IMR-90 (cell line): ENCODE results near the gene TLR10. TPM values are rescaled to one million over a fixed set of nuclear protein-coding genes. Genes with fewer than 3 reads are reported as not detected.

Source experiments
- ATAC-seq: fragments of 200-7000 bp; cut with Tn5 transposase; 2 replicates; pipeline ENCODE4 v1.9.1; 2020; ENCODE audit warnings: low read depth, mild to moderate bottlenecking, moderate library complexity
- BruUV-seq: library from RNA; stranded (reverse); fragments of 400-500 nt; replicated peaks from 2 replicates; lab custom pipeline; 2021; lab: Mats Ljungman, UMichigan
- CTCF ChIA-PET: fragments of 300-600 bp; formaldehyde crosslinking; extraction: SDS; loops from one replicate; lab custom pipeline; 2021; ENCODE audit warnings: antibody characterized with exemption; lab: Yijun Ruan, JAX
- POLR2A ChIA-PET: fragments of 300-600 bp; sonication (Branson Sonifier 250); formaldehyde crosslinking; loops from one replicate; lab custom pipeline; 2022; ENCODE audit warnings: antibody characterized with exemption; ENCODE audit not compliant: unreplicated experiment; lab: Charles Lee
- DNase-seq: peaks from one replicate; pipeline ENCODE4 v3.0.0; 2013
- H2AFZ ChIP-seq: replicated peaks from 2 replicates; pipeline ENCODE3; 2013; ENCODE audit warnings: low read length, mild to moderate bottlenecking; ENCODE audit not compliant: poor library complexity
- H2AK5ac ChIP-seq: 2 replicates; pipeline ENCODE4 v1.6.1; 2013; ENCODE audit warnings: low read depth, low read length, inconsistent platforms
- H2AK9ac ChIP-seq: replicated peaks from 2 replicates; pipeline ENCODE3; 2013; ENCODE audit warnings: mild to moderate bottlenecking, low read depth, low read length, moderate library complexity; ENCODE audit not compliant: poor library complexity
- H2BK120ac ChIP-seq: 2 replicates; pipeline ENCODE4 v1.6.1; 2013; ENCODE audit warnings: low read depth, low read length, inconsistent platforms
- H2BK15ac ChIP-seq: 3 replicates; pipeline ENCODE4 v1.6.1; 2013; ENCODE audit warnings: low read depth, low read length, inconsistent platforms
- H2BK20ac ChIP-seq: 2 replicates; pipeline ENCODE4 v1.6.1; 2013; ENCODE audit warnings: low read depth, mild to moderate bottlenecking, inconsistent platforms, low read length, moderate library complexity
- H2BK5ac ChIP-seq: 2 replicates; pipeline ENCODE4 v1.6.1; 2013; ENCODE audit warnings: mild to moderate bottlenecking, low read depth, low read length, inconsistent platforms; ENCODE audit not compliant: poor library complexity, severe bottlenecking
- H3K14ac ChIP-seq: replicated peaks from 2 replicates; pipeline ENCODE4 v1.6.1; 2013; ENCODE audit warnings: low read depth, low read length, inconsistent platforms
- H3K18ac ChIP-seq: 2 replicates; pipeline ENCODE4 v1.6.1; 2013; ENCODE audit warnings: low read depth, low read length, control low read depth
- H3K23ac ChIP-seq: 2 replicates; pipeline ENCODE4 v1.6.1; 2013; ENCODE audit warnings: low read depth, low read length, inconsistent platforms
- H3K27ac ChIP-seq: 2 replicates; pipeline ENCODE4 v1.5.1; 2013; ENCODE audit warnings: mild to moderate bottlenecking, control low read depth, low read length; ENCODE audit not compliant: insufficient read depth
- H3K27me3 ChIP-seq: 2 replicates; pipeline ENCODE4 v1.6.1; 2013; ENCODE audit warnings: low read length; ENCODE audit not compliant: control insufficient read depth, insufficient read depth
- H3K36me3 ChIP-seq: 2 replicates; pipeline ENCODE4 v1.6.1; 2013; ENCODE audit warnings: low read length, mixed read lengths; ENCODE audit not compliant: control insufficient read depth, insufficient read depth
- H3K4ac ChIP-seq: 2 replicates; pipeline ENCODE4 v1.6.1; 2013; ENCODE audit warnings: low read depth, low read length, inconsistent platforms
- H3K4me1 ChIP-seq: 2 replicates; pipeline ENCODE4 v1.6.1; 2013; ENCODE audit warnings: low read length, mixed read lengths; ENCODE audit not compliant: control insufficient read depth, insufficient read depth
- H3K4me2 ChIP-seq: 2 replicates; pipeline ENCODE4 v1.6.1; 2013; ENCODE audit warnings: low read depth, mild to moderate bottlenecking, control low read depth, low read length, moderate library complexity
- H3K4me3 ChIP-seq: 2 replicates; pipeline ENCODE4 v1.5.1; 2013; ENCODE audit warnings: low read depth, mild to moderate bottlenecking, control low read depth, low read length, moderate library complexity; ENCODE audit not compliant: insufficient read depth
- H3K56ac ChIP-seq: 2 replicates; pipeline ENCODE4 v1.6.1; 2013; ENCODE audit warnings: low read length, inconsistent platforms; ENCODE audit not compliant: insufficient read depth; ENCODE audit errors: extremely low read depth
- H3K79me1 ChIP-seq, 2 experiments: 2 replicates each; pipeline ENCODE4 v1.6.1; 2013; ENCODE audit warnings: low read length in 2 of 2, inconsistent platforms in 1 of 2, low read depth in 1 of 2
- H3K9ac ChIP-seq: 2 replicates; pipeline ENCODE4 v1.6.1; 2013; ENCODE audit warnings: low read depth, low read length, control low read depth
- H3K9me1 ChIP-seq: 2 replicates; pipeline ENCODE4 v1.6.1; 2013; ENCODE audit warnings: low read length, inconsistent platforms; ENCODE audit not compliant: insufficient read depth
- H3K9me3 ChIP-seq: 2 replicates; pipeline ENCODE4 v1.6.1; 2013; ENCODE audit warnings: low read length; ENCODE audit not compliant: control insufficient read depth, insufficient read depth
- H4K20me1 ChIP-seq: 2 replicates; pipeline ENCODE4 v1.6.1; 2013; ENCODE audit warnings: low read length, inconsistent platforms; ENCODE audit not compliant: insufficient read depth
- H4K5ac ChIP-seq: 2 replicates; pipeline ENCODE4 v1.6.1; 2013; ENCODE audit warnings: mild to moderate bottlenecking, low read depth, low read length, control low read depth
- H4K8ac ChIP-seq, 2 experiments: 2 replicates each; pipeline ENCODE4 v1.6.1; 2013; ENCODE audit warnings: low read depth in 2 of 2, low read length in 2 of 2, control low read depth in 1 of 2, inconsistent platforms in 1 of 2
- H4K91ac ChIP-seq: 2 replicates; pipeline ENCODE4 v1.6.1; 2013; ENCODE audit warnings: low read depth, low read length, inconsistent platforms; ENCODE audit not compliant: insufficient read depth
- BHLHE40 ChIP-seq: fragments of 150-350 bp; IDR thresholded peaks from 2 replicates; pipeline ENCODE4 v1.6.1; 2016; ENCODE audit warnings: mild to moderate bottlenecking, low read depth, low read length
- CEBPB ChIP-seq: IDR thresholded peaks from 2 replicates; pipeline ENCODE4 v1.6.1; 2012; ENCODE audit warnings: low read depth, low read length, improper control_type of control experiment
- CHD1 ChIP-seq: IDR thresholded peaks from 2 replicates; pipeline ENCODE4 v1.6.1; 2012; ENCODE audit warnings: low read depth, low read length, improper control_type of control experiment
- CTCF ChIP-seq: conservative IDR thresholded peaks from 2 replicates; pipeline ENCODE4 v1.5.1; 2012; ENCODE audit warnings: mild to moderate bottlenecking, low read depth, low read length, improper control_type of control experiment
- ELK1 ChIP-seq: fragments of 150-350 bp; IDR thresholded peaks from 2 replicates; pipeline ENCODE4 v1.6.1; 2016; ENCODE audit warnings: low read depth, mild to moderate bottlenecking, low read length, moderate library complexity, borderline replicate concordance
- FOS ChIP-seq: fragments of 150-350 bp; IDR thresholded peaks from 2 replicates; pipeline ENCODE4 v1.6.1; 2016; ENCODE audit warnings: low read depth, low read length
- MAFK ChIP-seq: IDR thresholded peaks from 2 replicates; pipeline ENCODE4 v1.6.1; 2012; ENCODE audit warnings: low read depth, low read length, improper control_type of control experiment
- MAZ ChIP-seq: IDR thresholded peaks from 2 replicates; pipeline ENCODE4 v1.6.1; 2012; ENCODE audit warnings: low read depth, mild to moderate bottlenecking, low read length, improper control_type of control experiment, moderate library complexity, borderline replicate concordance
- MXI1 ChIP-seq: IDR thresholded peaks from 2 replicates; pipeline ENCODE4 v1.6.1; 2012; ENCODE audit warnings: low read depth, mild to moderate bottlenecking, low read length, moderate library complexity, borderline replicate concordance
- NFE2L2 ChIP-seq: fragments of 150-350 bp; IDR thresholded peaks from 2 replicates; pipeline ENCODE4 v1.6.1; 2016; ENCODE audit warnings: low read depth, mild to moderate bottlenecking, low read length
- POLR2A ChIP-seq: IDR thresholded peaks from 2 replicates; pipeline ENCODE4 v1.6.1; 2012; ENCODE audit warnings: mild to moderate bottlenecking, low read depth, low read length
- RAD21 ChIP-seq: IDR thresholded peaks from 2 replicates; pipeline ENCODE4 v1.6.1; 2012; ENCODE audit warnings: low read length, improper control_type of control experiment
- RCOR1 ChIP-seq: IDR thresholded peaks from 2 replicates; pipeline ENCODE4 v1.6.1; 2012; ENCODE audit warnings: mild to moderate bottlenecking, low read length, improper control_type of control experiment; ENCODE audit not compliant: insufficient replicate concordance
- RFX5 ChIP-seq: IDR thresholded peaks from 2 replicates; pipeline ENCODE4 v1.8.0; 2012; ENCODE audit warnings: low read depth, mild to moderate bottlenecking, low read length, moderate library complexity
- SMC3 ChIP-seq: fragments of 150-350 bp; IDR thresholded peaks from 2 replicates; pipeline ENCODE4 v1.6.1; 2016; ENCODE audit warnings: low read depth, mild to moderate bottlenecking, antibody characterized with exemption, low read length, moderate library complexity
- USF2 ChIP-seq: fragments of 150-350 bp; IDR thresholded peaks from 2 replicates; pipeline ENCODE4 v1.6.1; 2017; ENCODE audit warnings: mild to moderate bottlenecking, antibody characterized with exemption, low read length, low read depth
- WGBS, 2 experiments: methylation state at CpG; one replicate each; pipeline versions ENCODE4 v1.1.5 to v1.1.7; 2013; ENCODE audit warnings: missing lambda C conversion rate in 2 of 2; ENCODE audit not compliant: insufficient read length in 1 of 2; ENCODE audit errors: extremely low coverage in 2 of 2; 5-methylcytosine and 5-hydroxymethylcytosine counted together
- dilution Hi-C: fragments of 300-500 bp; cut with HindIII; formaldehyde crosslinking; loops from one replicate; pipeline ENCODE4 v1.14.3; 2018; ENCODE audit warnings: low sequenced_read_pairs; ENCODE audit not compliant: unreplicated experiment
- in situ Hi-C: fragments of 300-500 bp; cut with MboI; formaldehyde crosslinking; loops from 3 replicates; pipeline ENCODE4 v1.14.3; 2019; ENCODE audit warnings: low sequenced_read_pairs, inconsistent platforms, mixed read lengths
- intact Hi-C: fragments of 100-400 bp; cut with micrococcal nuclease; formaldehyde crosslinking; loops from 2 replicates; pipeline ENCODE4 v1.10.0; 2022
- polyA plus RNA-seq, 3 experiments: library from polyadenylated mRNA; depleted of rRNA; stranded (reverse); fragments of >200 nt; gene quantifications; 2 replicates each; pipeline ENCODE4 v1.2.3, GENCODE V29; 2012; ENCODE audit warnings: low replicate concordance in 1 of 3
- total RNA-seq: library from RNA; depleted of rRNA; stranded (reverse); fragments of >200 nt; gene quantifications from 2 replicates; pipeline ENCODE4 v1.2.3, GENCODE V29; 2012

TLR10 gene
- total and polyA plus RNA-seq, 2 of the 4 experiments (the other 2 are of a cell fraction), result not detected

GRCh38 chr4:38735870-38736269 lies 46.9 kb downstream of the TLR10 start:
- Histone ChIP-seq H3K56ac (no peak overlapping the region), H3K27me3 (peaks cover 7% of the 10 kb centered on the region), H2AK9ac (no peak overlapping the region), H3K36me3 (no peaks in the 10 kb centered on the region), H4K5ac (no peak overlapping the region), H3K4me1 (no peaks in the 10 kb centered on the region; the same call in 1 of the 2 replicates), H3K4me2 (no peak overlapping the region), H4K20me1 (no peaks in the 10 kb centered on the region), H3K9ac (no peak overlapping the region), H2AK5ac (no peak overlapping the region), H3K9me1 (no peaks in the 10 kb centered on the region), H3K14ac (no peak overlapping the region), H2BK5ac (no peak overlapping the region), H3K79me1 (no peaks in the 10 kb centered on the region), H4K8ac (no peak overlapping the region), H3K27ac (no peak overlapping the region), H2BK15ac (no peak overlapping the region), H3K4me3 (no peak overlapping the region), H3K23ac (no peak overlapping the region), H4K91ac (no peak overlapping the region), H3K4ac (no peak overlapping the region), H3K18ac (no peak overlapping the region), H2AFZ (no peak overlapping the region), H3K9me3 (no peaks in the 10 kb centered on the region), H2BK20ac (no peak overlapping the region), H2BK120ac (no peak overlapping the region)
- in situ Hi-C loops (no loop called here), dilution Hi-C loops (no loop called here), intact Hi-C loops (loop anchor here (10.0 kb wide), 1 partner anchor 931 kb away; no protein-coding TSS in a partner anchor)
- POLR2A ChIA-PET, result no interaction called here
- no peak for ATAC-seq
- DNase-seq, result no peak
- WGBS, 2 experiments, result 50% methylated on average over 1 of the region's 3 CpGs; no CpG with 5 or more reads in 1 of the 2 experiments
- CTCF ChIA-PET, result interaction anchor here (0.8 to 0.9 kb wide), 2 partner anchors 417 to 557 kb away, joined by 3 to 5 read pairs; no protein-coding TSS in a partner anchor
- TF ChIP-seq MAFK, result no peak
- no peak for TF ChIP-seq MXI1
- TF ChIP-seq ELK1, result no peak
- no peak for TF ChIP-seq RFX5
- TF ChIP-seq MAZ, result no peak
- TF ChIP-seq USF2, result no peak
- TF ChIP-seq FOS, result no peak
- no peak for TF ChIP-seq RAD21
- no peak for TF ChIP-seq NFE2L2
- no peak for TF ChIP-seq BHLHE40
- no peak for TF ChIP-seq CTCF
- TF ChIP-seq POLR2A, result no peak
- TF ChIP-seq CEBPB, result no peak
- TF ChIP-seq RCOR1, result no peak
- no peak for TF ChIP-seq CHD1
- TF ChIP-seq SMC3, result no peak
- BruUV-seq, result no TSS peak
